ENCODE measurements around the gene RHBDD1. TPM values are rescaled to one million over a fixed set of nuclear protein-coding genes. Genes with fewer than 3 reads are reported as not detected.

The RHBDD1 gene
- total RNA-seq, 1 donor from 2014 or later, result 21.9 TPM

DNA sequence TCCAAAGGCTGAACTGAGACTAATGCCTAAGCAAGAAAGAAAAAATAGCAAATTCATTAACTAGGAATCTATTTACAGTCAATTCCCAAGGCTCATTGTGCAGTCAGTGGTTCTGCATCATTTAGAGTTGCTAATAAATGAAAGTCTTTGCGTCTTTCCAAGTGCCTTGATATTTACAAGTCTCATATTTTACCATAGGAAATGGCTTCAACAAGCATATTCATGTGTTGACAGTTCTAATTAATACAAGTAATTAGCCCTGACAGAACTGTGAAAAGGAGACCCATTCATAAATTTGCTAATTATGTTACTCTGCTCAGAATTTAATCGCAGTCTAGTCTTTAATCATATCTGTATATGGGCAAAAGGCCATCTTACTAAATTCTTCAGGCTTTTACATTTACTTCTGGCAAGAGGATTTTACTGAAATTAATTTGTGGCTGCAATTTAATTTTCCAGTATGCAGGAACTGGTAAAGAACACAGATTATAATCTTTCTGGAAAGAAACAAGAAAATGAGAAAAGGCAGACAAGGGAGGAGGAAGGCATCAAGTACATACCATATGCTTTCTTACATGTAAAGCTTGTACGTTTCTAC, 126.4 kb downstream of the RHBDD1 start:
- Mint-ChIP-seq H3K27me3 (ENCODE audit: unreplicated experiment) (no peaks in the 10 kb centered on the region), H3K4me1 (ENCODE audit: unreplicated experiment) (no peaks in the 10 kb centered on the region), H3K27ac (ENCODE audit: unreplicated experiment) (no peak overlapping the region), H3K4me3 (ENCODE audit: unreplicated experiment) (no peak overlapping the region), H3K9me3 (ENCODE audit: unreplicated experiment) (no peaks in the 10 kb centered on the region), H3K36me3 (ENCODE audit: low read depth, unreplicated experiment) (no peaks in the 10 kb centered on the region)
- TF ChIP-seq, protein P1, sequence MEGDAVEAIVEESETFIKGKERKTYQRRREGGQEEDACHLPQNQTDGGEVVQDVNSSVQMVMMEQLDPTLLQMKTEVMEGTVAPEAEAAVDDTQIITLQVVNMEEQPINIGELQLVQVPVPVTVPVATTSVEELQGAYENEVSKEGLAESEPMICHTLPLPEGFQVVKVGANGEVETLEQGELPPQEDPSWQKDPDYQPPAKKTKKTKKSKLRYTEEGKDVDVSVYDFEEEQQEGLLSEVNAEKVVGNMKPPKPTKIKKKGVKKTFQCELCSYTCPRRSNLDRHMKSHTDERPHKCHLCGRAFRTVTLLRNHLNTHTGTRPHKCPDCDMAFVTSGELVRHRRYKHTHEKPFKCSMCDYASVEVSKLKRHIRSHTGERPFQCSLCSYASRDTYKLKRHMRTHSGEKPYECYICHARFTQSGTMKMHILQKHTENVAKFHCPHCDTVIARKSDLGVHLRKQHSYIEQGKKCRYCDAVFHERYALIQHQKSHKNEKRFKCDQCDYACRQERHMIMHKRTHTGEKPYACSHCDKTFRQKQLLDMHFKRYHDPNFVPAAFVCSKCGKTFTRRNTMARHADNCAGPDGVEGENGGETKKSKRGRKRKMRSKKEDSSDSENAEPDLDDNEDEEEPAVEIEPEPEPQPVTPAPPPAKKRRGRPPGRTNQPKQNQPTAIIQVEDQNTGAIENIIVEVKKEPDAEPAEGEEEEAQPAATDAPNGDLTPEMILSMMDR (IDR thresholded peaks at IDR 0.05; ENCODE audit: unreplicated experiment), result no peak
- DNase-seq (ENCODE audit: low spot score), result no peak

DNA sequence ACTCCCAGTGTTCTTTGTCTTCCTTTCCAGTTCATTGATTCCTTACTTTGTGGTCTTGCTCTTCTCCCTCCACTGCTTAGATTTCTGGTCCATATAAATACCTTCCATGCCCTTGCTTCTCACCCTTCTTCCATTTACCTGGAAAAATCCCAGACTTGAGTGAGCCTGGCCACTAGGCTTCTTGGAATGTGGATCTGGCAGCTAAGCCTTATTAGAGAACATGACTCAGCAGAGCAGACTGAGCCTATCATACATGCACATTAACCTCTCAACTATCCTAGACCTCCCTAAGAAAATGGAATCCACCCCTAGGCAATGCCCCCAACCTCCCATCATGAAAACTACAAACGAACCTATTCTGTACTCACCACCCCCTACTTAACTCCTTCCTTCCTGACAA, 127.7 kb downstream of the RHBDD1 start:
- TF ChIP-seq, protein P1 (IDR thresholded peaks at IDR 0.05; ENCODE audit: unreplicated experiment), result no peak
- Mint-ChIP-seq H3K36me3 (ENCODE audit: low read depth, unreplicated experiment) (no peaks in the 10 kb centered on the region), H3K4me1 (ENCODE audit: unreplicated experiment) (no peaks in the 10 kb centered on the region), H3K27me3 (ENCODE audit: unreplicated experiment) (no peaks in the 10 kb centered on the region), H3K4me3 (ENCODE audit: unreplicated experiment) (no peak overlapping the region), H3K9me3 (ENCODE audit: unreplicated experiment) (no peaks in the 10 kb centered on the region), H3K27ac (ENCODE audit: unreplicated experiment) (no peak overlapping the region)
- DNase-seq (ENCODE audit: low spot score), result no peak

DNA sequence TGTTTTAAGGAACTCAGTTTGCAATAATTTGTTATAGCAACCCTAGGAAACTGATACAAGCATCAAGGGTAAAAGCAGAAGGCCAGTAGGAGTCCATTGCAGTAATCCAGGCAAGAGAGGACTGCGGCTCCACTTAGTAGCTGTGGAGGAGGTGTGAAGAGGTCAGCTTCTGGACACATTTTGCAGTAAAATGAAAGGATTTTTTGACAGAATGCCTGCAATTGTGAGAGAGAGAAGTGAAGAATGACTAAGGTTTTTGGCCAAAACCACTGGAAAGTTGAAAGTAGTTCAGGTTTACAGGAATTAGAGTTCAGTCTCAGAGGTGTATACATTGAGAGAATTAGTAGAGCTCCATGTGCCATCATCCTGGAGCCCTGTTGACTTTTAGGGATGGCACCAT, 129.5 kb downstream of the RHBDD1 start:
- Mint-ChIP-seq H3K27me3 (ENCODE audit: unreplicated experiment) (no peaks in the 10 kb centered on the region), H3K36me3 (ENCODE audit: low read depth, unreplicated experiment) (no peaks in the 10 kb centered on the region), H3K4me3 (ENCODE audit: unreplicated experiment) (no peak overlapping the region), H3K9me3 (ENCODE audit: unreplicated experiment) (no peaks in the 10 kb centered on the region), H3K27ac (ENCODE audit: unreplicated experiment) (no peak overlapping the region), H3K4me1 (ENCODE audit: unreplicated experiment) (no peaks in the 10 kb centered on the region)
- TF ChIP-seq, protein P1 (IDR thresholded peaks at IDR 0.05; ENCODE audit: unreplicated experiment), result no peak
- DNase-seq (ENCODE audit: low spot score), result no peak

DNA sequence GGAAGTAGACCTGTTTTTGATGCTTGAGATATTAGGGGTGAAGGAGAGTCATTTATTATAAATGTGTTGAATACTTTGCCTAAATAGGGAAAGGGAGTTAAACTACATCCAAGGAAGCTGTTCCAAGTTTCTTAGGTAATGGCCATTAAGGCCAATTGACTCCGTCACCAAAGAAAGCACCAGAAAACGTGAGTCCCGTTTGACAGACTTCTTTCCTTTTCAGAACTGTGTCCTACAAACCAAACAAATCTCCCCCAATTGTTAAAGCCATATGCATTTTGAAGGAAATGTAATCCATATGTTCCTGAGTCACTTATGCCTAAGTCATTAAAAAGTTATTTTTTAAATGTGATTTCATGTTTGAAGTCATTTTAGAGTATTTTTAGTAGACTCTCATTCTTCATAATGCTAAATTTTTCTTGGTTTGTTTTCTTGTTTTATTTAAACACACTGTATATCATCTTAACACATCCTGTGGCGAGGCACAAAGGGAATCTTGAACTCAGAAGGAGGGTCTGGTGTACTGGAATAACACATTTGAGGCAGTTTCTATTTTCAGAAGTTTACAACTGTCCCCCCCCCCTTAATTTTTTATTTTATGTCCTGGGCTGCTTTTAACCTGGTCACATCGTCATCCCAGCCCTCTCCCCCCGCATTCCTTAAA, 133.7 kb downstream of the RHBDD1 start:
- DNase-seq (ENCODE audit: low spot score), result no peak
- H3K27me3 Mint-ChIP-seq (ENCODE audit: unreplicated experiment), result no peaks in the 10 kb centered on the region
- H3K36me3 Mint-ChIP-seq (ENCODE audit: low read depth, unreplicated experiment), result no peaks in the 10 kb centered on the region
- no peaks in the 10 kb centered on the region for H3K9me3 Mint-ChIP-seq (ENCODE audit: unreplicated experiment)
- H3K27ac Mint-ChIP-seq (ENCODE audit: unreplicated experiment), result no peak overlapping the region
- H3K4me3 Mint-ChIP-seq (ENCODE audit: unreplicated experiment), result no peak overlapping the region
- TF ChIP-seq, protein P1 (IDR thresholded peaks at IDR 0.05; ENCODE audit: unreplicated experiment), result no peak
- H3K4me1 Mint-ChIP-seq (ENCODE audit: unreplicated experiment), result no peaks in the 10 kb centered on the region

DNA sequence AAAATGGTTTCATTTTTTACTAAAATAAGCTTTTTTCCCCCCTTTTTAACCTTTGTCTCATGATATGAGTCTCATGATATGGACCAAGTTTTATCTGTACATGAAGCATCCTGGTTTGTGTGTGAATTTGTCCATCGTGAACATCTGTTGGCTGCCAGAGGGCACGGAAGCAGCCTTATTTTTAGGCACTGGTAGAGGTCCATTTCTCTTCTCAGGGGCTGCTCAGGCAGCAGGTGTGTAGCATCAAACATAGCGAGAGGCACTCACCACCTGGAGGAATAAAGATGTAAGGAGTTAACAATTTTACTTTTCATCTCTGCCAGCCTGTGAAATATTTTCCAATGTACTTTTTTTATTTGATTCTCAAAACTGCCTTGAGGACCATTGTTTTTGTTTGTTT, 134.5 kb downstream of the RHBDD1 start:
- Mint-ChIP-seq H3K27me3 (ENCODE audit: unreplicated experiment) (no peaks in the 10 kb centered on the region), H3K27ac (ENCODE audit: unreplicated experiment) (no peak overlapping the region), H3K4me3 (ENCODE audit: unreplicated experiment) (no peak overlapping the region), H3K36me3 (ENCODE audit: low read depth, unreplicated experiment) (no peaks in the 10 kb centered on the region), H3K9me3 (ENCODE audit: unreplicated experiment) (no peaks in the 10 kb centered on the region), H3K4me1 (ENCODE audit: unreplicated experiment) (no peaks in the 10 kb centered on the region)
- TF ChIP-seq, protein P1 (IDR thresholded peaks at IDR 0.05; ENCODE audit: unreplicated experiment), result no peak
- no peak for DNase-seq (ENCODE audit: low spot score)
